ENCODE measurements around the gene PLA2G4D. TPM values are rescaled to one million over a fixed set of nuclear protein-coding genes. Genes with fewer than 3 reads are reported as not detected.

Gene PLA2G4D
- polyA plus RNA-seq, 1 experiment, result not detected

- no peak for DNase-seq (ENCODE audit: low read depth, low spot score)
- Histone ChIP-seq H3K27ac (ENCODE audit: low read depth, low read length) (no peak overlapping the region), H3K27me3 (ENCODE audit: control insufficient read depth, insufficient read depth, low read length) (peaks cover 35% of the 10 kb centered on the region), H3K9me3 (ENCODE audit: control insufficient read depth, insufficient read depth, low read length) (peaks cover 9% of the 10 kb centered on the region), H3K4me3 (ENCODE audit: low read depth, low read length) (no peak overlapping the region)
- TF ChIP-seq CTCF (IDR thresholded peaks at IDR 0.05; ENCODE audit: low read depth, low read length), result no peak
- POLR2A ChIA-PET, result no interaction called here
- CTCF ChIA-PET, result interaction anchor here (0.6 to 1.2 kb wide), 4 partner anchors 9 to 130 kb away, joined by 3 to 7 read pairs (median 4); no protein-coding TSS in a partner anchor
Observed at GRCh38 chr15:42069496-42070278, 24.7 kb downstream of the PLA2G4D start.

- H3K27me3 ChIP-seq (ENCODE audit: control insufficient read depth, insufficient read depth, low read length), result peaks cover 37% of the 10 kb centered on the region
- peaks cover 9% of the 10 kb centered on the region for H3K9me3 ChIP-seq (ENCODE audit: control insufficient read depth, insufficient read depth, low read length)
- DNase-seq (ENCODE audit: low read depth, low spot score), result no peak
- POLR2A ChIA-PET, result no interaction called here
- no peak for TF ChIP-seq CTCF (IDR thresholded peaks at IDR 0.05; ENCODE audit: low read depth, low read length)
- CTCF ChIA-PET, result interaction anchor here (0.6 to 1.2 kb wide), 4 partner anchors 9 to 131 kb away, joined by 3 to 7 read pairs (median 4); no protein-coding TSS in a partner anchor
- no peak overlapping the region for H3K27ac ChIP-seq (ENCODE audit: low read depth, low read length)
- no peak overlapping the region for H3K4me3 ChIP-seq (ENCODE audit: low read depth, low read length)
Observed at GRCh38 chr15:42069025-42069424, 25.3 kb downstream of the PLA2G4D start.

- ChIA-PET POLR2A (no interaction called here), CTCF (interaction anchor here (1.0 to 2.1 kb wide), 3 partner anchors 11 to 16 kb away, joined by 4 to 18 read pairs (median 7); no protein-coding TSS in a partner anchor)
- Histone ChIP-seq H3K27me3 (ENCODE audit: control insufficient read depth, insufficient read depth, low read length) (peaks cover 37% of the 10 kb centered on the region), H3K9me3 (ENCODE audit: control insufficient read depth, insufficient read depth, low read length) (peaks cover 9% of the 10 kb centered on the region), H3K27ac (ENCODE audit: low read depth, low read length) (no peak overlapping the region), H3K4me3 (ENCODE audit: low read depth, low read length) (no peak overlapping the region)
- DNase-seq (ENCODE audit: low read depth, low spot score), result no peak
- no peak for TF ChIP-seq CTCF (IDR thresholded peaks at IDR 0.05; ENCODE audit: low read depth, low read length)
Observed at GRCh38 chr15:42068601-42069000, 25.8 kb downstream of the PLA2G4D start.

- Histone ChIP-seq H3K9me3 (ENCODE audit: control insufficient read depth, insufficient read depth, low read length) (peaks cover 9% of the 10 kb centered on the region), H3K27me3 (ENCODE audit: control insufficient read depth, insufficient read depth, low read length) (peaks cover 31% of the 10 kb centered on the region), H3K4me3 (ENCODE audit: low read depth, low read length) (no peak overlapping the region), H3K27ac (ENCODE audit: low read depth, low read length) (no peak overlapping the region)
- CTCF ChIA-PET, result interaction anchor here (0.7 to 2.1 kb wide), 9 partner anchors 10 to 71 kb away, joined by 3 to 18 read pairs (median 4); no protein-coding TSS in a partner anchor
- no peak for DNase-seq (ENCODE audit: low read depth, low spot score)
- TF ChIP-seq CTCF (IDR thresholded peaks at IDR 0.05; ENCODE audit: low read depth, low read length), result no peak
- POLR2A ChIA-PET, result no interaction called here
Observed at GRCh38 chr15:42066764-42067415, 27.5 kb downstream of the PLA2G4D start.

- Histone ChIP-seq H3K27ac (ENCODE audit: low read depth, low read length) (no peak overlapping the region), H3K4me3 (ENCODE audit: low read depth, low read length) (no peak overlapping the region), H3K27me3 (ENCODE audit: control insufficient read depth, insufficient read depth, low read length) (peaks cover 31% of the 10 kb centered on the region), H3K9me3 (ENCODE audit: control insufficient read depth, insufficient read depth, low read length) (peaks cover 9% of the 10 kb centered on the region)
- no peak for TF ChIP-seq CTCF (IDR thresholded peaks at IDR 0.05; ENCODE audit: low read depth, low read length)
- CTCF ChIA-PET, result interaction anchor here (0.6 to 4.2 kb wide), 3 partner anchors 18 to 457 kb away, joined by 5 to 25 read pairs (median 5); no protein-coding TSS in a partner anchor
- no peak for DNase-seq (ENCODE audit: low read depth, low spot score)
- POLR2A ChIA-PET, result no interaction called here
Observed at GRCh38 chr15:42065468-42065867, 28.9 kb downstream of the PLA2G4D start.

All from AG04450 (cell line).